GM19035 (cell line): ENCODE results near the gene KCNQ5.
A peak's percentile ranks its signal among the peaks of the same experiment; 100 is the strongest.
"Not testable (repeated sequence)": the region's sequence is repeated elsewhere in the genome, so short reads cannot be mapped to it uniquely, and the experiment has no call there.

ENCODE experiments used
- ATAC-seq: cut with Tn5 transposase; IDR thresholded peaks from one replicate; pipeline ENCODE4 v1.9.1; 2021; ENCODE audit not compliant: unreplicated experiment

KCNQ5 gene

DNA sequence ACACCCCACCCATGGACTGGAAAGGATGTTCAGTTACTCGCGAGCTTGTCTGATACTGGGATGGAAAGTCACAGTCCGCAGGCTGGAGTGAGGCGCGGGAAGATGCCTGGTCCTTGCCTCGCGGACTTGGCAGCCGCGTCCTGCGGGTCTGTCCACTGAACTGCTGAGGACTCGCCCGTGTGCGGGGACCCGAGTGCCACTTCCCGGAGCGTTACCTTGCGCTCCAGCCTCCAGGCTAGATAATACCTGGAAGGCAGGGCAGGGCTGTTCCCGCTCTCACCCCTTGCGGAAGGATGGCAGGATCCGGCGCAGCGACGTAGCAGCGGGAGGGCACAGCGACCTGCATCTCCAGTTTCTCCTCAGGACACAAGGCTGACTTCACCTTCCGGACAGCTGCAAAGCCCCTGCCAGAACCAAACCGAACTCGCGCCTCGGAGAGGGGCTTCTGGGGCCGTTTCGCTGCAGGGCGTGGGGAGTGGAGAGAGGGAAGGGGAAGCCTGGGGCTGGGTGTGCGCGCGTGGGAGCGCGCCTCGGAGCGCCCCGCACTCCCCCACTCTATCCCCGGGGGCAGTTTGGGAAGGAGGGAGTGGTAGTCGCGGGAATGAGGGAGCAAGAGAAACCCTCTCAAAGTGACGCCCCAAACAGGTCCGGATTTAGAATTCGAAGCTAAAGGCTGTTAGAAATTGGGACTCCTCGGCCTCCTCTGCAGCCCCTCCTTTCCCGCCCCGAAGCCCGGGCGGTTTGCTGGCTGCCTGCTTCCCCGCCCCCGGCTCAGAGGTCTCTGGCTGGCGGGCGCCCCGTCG, at the start of gene KCNQ5:
Gene KCNQ5, plus strand, starts transcription at position 774 of the 803 bp plus-strand sequence.
- ATAC-seq: no peak

DNA sequence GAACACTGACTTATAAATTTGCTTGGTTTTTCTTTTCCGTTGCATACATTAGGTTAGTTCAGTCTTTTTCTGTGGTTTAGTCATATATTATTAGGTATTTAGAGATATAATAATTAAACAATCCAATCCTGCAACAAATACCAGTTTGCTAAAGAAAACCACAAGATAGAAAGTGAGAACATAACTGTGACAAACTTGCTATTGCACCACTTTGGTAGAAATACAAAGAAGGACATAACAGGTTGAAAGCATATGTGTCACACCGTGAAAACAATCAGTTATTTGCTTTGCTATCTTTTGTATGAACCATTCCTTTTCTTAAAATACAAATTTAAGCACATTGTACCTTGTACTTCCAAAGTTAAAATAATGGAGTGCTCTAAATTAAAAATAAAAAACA, 42.0 kb upstream of the KCNQ5 start:
- peak; percentile 29 for ATAC-seq

DNA sequence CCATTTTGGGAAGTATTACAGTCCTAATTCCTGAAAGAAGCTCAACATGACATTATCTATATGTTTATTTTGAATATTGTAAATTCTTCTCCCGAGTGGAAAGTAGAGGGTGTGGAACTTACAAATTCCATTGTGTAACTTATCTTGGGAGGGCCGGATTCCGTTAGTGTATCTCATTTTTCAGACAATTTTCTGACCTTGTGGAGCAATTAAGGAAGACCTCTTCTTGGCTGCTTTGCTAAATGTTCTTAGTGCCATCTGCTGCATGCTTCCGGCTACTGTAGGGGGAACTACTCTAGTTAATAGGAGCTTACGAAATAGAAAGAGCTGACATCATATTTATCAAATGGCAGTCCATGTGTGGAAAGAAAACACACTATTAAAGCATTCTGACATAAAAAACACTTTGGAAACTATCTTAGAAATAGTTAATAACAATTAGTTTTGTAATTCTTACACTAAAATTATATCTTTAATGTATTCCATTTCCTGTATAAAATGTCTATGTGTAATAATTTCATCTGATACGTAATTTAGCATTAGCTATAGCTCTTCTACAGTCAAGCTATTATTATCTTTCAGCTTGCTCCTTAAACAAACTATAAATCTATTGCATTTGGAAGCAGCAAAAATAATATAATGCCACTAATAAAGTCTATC, 41.5 kb upstream of the KCNQ5 start:
- peak; percentile 79 for ATAC-seq

DNA sequence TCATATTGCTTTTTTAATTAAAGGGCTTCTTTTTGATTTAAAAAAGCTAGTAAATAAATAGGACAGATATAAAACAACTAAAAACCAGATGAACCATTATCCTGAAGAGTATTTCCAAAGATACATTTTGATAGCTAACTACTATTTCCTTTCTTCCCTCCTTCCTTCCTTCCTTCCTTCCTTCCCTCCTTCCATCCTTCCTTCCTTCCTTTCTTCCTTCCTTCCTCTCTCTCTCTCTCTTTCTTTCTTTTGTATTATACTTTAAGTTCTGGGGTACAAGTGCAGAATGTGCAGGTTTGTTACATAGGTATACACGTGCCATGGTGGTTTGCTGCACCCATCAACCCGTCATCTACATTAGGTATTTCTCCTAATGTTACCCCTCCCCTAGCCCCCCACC, 40.9 kb upstream of the KCNQ5 start:
- not testable (repeated sequence) for ATAC-seq

DNA sequence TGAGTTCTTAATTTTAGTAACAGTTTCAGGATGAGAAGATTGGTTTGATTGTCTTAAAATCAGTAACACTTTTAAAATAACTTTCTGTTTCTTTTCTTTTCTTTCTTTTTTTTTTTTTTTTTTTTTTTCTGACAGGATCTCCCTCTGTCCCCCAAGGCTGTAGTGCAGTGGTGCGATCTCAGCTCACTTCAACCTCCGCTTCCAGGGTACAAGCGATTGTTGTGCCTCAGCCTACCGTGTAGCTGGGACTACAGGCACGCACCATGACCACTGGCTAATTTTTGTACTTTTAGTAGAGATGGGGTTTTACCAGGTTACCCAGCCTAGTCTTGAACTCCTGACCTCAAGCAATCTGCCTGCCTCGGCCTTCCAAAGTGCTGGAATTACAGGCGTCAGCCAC, 33.7 kb upstream of the KCNQ5 start:
- no peak for ATAC-seq

DNA sequence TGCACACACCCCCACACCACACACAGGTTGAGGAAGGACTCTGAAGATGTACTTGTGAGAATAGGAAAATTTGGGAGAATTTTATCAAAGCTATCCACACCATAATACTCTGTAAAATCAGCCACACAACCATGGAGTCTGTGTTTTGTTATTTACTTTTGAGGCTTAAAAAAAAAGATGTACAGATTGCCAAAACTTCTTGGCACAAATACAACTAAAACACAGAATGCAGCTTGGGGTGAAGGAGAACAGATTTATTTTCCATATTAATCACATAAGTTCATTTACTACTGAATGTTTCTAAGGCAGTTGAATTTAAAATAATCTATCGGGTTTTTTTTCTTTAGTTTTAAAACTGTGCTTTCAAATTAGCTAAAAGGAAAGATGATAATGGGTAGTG, 32.8 kb upstream of the KCNQ5 start:
- no peak for ATAC-seq

DNA sequence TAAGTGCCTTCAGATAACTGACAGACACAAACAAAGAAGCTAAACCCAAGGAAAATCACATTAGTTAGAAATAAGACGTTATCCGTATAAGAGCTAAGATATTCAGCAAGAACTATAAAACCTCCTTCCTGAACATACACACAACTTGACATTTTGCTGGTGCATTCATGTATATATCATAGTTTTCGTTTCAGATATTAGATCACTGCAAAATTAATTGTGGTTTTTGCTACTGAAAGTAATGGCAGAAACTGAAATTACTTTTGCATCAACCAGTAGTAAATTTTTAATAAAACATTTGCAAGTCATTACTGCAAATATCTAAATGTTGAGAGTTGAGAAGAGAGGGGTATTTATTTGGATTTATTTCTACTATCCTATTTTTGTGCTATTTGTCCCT, 26.1 kb upstream of the KCNQ5 start:
- no peak for ATAC-seq

DNA sequence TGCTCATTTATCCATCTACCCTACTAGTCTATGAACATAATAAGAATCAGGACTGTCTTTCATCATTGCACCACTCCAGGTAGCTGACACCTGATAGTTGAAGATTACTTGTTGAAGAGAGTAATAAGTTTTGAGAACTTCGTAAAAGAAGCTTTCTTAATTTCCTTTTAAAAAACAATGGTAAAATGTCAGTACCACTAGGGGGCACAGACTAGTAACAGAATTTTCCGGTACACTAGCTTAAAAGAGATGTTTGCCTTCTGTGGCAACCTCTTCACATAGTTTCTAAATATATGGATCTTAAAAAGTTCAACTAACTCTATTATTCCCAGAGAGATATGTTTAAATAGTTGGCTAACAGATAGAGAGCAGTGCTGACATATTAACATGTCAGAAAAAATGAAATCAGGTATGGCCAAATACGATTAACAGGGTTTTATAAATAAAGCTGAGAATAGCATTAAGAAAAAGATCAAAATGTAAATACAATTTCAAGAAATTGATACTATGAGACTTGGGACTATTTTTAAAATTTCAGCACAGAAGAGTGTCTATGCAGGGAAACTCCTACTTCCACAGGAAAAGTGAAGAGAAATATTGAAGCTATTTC, 5.4 kb upstream of the KCNQ5 start:
- no peak for ATAC-seq

DNA sequence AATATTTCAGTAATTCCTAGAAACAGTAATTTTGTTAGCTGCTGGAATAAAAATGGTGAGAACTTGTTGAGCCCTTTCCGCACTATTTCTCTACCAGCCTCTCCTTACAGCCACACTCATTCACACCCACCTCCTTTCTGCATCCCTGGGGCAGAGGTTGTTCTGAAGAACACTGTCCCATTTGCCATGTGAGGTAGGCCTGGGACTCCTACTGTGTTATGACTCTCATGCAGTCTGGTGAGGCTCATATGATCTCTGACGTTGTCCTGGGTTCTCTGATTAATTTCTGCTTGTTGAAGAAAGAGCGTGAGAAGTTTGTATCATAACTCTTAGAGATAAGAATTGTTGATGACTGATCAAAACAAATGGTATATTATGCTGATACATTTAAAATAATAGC, 4.1 kb upstream of the KCNQ5 start:
- ATAC-seq: no peak

DNA sequence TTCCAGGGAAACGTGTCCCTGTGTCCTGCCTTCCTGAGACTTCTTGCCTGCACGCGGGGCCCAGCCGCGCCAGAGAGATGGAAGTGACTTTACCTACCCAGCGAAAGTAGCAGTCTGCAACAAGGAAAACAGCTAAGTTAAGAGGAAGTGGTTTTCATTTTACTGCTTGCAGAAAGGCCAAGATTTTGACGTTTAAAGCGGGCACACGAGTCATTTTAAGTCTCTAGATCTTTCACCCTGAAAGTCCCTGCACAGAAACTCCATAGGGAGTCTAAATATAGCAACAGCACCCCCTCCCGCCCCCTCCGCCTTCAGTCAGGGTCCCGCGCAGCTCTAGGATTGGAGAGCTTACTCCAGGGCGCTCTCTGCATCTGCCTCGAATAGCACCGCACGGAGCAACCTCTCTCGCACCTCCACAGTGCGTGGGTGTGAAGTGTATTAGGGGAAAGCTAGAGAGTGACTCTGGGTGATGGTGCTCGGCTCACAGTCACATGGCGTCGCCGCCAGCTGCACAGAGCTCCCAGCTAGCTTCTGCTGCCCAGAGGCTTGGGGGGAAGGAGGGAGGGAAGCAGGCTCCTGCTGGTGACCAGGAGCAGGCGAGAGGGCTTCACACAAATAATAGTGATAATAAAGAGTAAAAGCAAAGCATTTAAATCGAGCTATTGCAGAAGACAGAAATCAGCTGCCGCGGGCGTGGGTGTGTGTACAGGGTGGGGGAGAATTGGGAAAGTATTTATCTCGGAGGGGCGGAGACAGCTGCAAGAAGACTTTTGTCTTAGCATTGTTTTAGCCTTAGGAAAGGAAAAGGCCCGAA, 1.8 kb upstream of the KCNQ5 start:
- peak; percentile 54 for ATAC-seq

DNA sequence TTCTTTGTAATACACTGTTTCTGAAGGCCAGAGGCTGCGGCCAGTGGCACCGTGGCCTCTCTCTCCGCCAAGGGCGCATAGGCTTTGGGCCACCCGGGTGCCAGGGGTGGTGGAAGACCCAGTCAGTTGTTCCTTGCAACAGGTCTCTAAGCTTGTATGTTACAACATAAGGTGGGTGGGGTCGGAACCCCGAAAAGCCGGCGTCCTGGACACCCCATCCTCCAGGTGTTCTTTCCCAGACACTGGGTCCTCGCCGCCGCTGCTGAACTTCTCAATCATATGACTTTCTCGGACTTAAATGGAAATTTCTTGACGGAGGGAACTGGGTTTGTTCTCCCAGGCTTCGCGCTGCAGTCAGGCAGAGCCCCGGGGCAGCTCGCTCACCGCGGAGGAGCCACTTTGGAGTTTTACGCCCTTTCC, 983 bp upstream of the KCNQ5 start:
- ATAC-seq: no peak

DNA sequence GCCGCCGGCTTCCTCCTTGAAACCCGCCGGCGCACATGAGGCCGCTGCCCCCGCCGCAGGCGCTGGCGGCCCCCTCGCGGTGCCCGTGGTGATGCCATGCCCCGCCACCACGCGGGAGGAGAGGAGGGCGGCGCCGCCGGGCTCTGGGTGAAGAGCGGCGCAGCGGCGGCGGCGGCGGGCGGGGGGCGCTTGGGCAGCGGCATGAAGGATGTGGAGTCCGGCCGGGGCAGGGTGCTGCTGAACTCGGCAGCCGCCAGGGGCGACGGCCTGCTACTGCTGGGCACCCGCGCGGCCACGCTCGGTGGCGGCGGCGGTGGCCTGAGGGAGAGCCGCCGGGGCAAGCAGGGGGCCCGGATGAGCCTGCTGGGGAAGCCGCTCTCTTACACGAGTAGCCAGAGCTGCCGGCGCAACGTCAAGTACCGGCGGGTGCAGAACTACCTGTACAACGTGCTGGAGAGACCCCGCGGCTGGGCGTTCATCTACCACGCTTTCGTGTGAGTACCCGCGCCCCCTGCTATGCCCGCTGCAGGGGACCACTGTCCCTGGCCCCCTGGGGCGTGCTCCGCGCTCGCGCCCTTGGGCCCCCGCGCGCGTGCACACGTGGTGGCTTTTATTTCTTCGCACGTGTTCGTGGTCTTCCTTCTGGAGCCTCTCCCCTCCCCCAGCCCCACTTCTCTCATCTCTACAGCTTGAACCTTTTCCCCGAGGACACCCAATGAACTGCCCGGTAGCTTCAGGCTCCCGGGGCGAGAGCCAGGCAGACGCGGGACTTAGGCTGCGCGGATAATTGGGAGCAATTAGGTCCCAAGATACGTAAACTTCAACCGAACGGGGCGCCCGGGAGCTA, 453 bp downstream of the KCNQ5 start:
- ATAC-seq: peak; percentile 34

DNA sequence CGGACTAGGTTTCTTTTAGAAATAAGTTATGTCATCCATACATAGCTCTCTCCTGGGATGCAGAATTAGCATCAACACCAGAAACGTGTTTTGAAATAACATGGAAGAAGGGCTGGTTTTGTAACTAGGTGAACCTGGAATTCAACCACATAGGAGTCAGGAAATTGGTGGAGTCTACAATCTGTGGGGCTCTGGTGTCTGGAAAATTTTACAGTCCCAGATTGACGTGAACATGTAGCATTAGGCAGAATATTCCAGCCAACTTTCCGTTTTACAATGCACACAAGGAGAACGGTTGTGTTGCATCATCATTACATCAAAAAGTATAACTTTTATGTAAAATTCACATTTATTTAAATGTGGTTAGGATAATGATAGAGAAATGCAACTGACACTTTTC, 1.9 kb downstream of the KCNQ5 start:
- ATAC-seq: no peak

DNA sequence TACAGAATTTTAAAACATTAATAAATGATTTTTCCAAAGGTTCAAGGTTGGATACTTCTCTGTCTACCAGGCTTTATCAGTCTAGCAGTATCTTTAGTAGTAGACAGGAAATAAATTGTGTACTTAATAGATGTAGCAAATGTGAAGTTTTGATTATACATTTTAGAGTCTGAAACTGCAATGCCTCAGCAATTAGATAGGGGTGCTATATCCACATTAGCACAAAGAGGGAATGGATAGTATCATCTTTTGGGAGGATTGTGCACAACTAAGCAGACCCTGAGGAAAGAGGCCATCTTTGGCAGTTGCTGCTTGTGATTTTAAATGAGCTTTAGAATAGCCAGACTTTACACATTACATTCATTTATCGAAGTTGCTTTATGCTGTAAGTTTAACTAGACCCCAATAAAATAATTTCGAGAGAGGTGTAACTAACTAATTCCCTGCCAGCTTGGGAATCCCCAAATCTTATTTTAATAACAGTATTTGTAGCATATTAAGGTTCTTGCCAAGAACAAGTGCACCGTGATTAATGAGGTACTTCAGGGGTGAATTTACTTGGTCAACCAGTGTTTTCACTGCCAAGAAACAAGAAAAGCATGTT, 2.8 kb downstream of the KCNQ5 start:
- ATAC-seq: no peak

DNA sequence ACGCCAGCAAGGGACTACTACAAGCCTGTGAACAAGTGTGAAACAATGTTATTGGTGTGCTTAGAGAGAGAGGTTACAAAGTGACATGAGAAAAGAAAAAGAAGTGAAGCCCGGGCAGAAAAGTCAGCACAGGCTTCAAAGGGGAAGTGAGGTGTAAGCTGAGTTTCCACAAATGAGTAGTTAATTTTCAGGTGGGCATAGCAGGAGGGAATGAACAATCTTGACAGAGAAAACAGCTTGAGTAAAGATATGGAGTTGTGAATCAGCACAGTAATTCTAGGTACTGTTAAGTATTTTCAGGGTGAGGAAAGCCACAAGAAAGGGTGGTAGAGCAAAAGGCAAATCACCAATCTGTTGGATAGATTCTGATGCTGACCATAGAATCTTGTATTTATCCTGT, 4.3 kb downstream of the KCNQ5 start:
- peak; percentile 34 for ATAC-seq

DNA sequence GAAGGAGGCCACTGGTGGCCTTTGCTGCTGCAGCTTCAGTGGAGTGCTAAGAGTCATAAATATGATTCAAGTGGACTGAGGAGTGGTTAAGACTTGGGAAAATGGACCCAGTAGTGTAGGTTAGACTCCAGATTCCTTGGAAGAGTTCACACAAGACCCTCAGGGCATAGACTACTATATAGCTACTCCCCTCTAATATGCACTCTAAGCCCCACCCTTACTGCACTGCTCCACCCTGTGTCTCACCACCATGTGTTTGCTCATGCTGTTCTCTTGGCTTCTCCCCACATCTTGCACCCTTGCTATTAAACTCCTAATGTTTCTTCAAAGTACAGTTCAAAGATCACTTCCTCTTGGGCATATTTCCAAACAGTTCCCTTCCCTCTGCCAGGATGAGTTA, 5.7 kb downstream of the KCNQ5 start:
- ATAC-seq: no peak

DNA sequence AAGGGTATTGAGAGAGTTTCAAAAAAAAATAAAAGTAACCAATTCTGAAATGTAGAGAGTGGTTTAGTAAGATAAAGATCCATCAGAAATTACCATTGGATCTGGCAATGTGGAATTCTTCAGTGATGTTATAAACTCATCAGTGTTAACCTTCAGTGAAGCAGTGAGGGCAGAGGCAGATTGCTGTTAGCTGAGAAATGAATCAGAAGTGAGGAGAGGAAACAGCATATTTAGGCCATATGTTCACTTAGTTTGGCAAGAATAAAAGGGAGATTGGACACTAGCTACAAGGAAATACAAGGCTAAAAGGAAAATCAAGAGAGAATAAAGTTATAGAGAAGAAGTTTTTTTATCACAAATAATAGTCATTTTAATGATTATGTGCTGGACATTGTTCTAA, 9.6 kb downstream of the KCNQ5 start:
- ATAC-seq: no peak

DNA sequence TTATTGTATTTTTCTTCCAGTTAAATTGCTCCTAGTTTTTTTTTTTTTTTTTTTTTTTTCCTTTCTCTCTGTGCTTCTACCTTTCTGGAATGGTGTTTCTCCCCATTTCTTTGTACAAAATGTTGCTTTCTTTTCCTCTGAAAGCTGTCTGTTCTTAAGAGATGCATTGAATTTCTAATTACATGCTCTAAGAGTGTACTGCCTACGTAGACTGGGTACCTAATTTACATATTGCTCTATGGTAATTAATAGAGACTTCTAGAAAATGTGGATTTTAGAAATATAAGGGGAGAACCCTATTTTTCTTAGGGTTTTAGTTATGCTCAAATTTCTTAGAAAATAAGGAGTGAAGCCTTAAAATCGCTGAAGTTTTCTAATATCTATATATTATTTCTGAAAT, 13.8 kb downstream of the KCNQ5 start:
- ATAC-seq: no peak

DNA sequence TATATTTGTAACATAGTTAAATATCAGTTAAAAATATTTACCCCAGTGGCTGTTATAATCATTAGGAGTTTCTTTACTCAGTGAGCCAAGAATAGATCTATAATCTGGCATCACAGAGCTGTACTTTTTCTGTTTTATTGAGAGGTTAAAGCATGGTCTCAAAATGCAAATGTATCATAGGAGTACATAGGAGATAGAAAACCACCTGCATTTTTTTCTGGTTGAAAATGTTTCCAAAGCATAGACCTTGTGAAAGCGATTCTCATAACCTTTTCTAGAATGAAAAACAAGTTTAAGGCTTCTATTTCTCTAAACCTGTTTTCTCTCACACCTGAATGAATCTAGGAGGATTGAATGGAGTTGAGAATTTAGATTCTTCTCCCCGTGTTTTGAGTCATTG, 14.4 kb downstream of the KCNQ5 start:
- ATAC-seq: peak; percentile 95

DNA sequence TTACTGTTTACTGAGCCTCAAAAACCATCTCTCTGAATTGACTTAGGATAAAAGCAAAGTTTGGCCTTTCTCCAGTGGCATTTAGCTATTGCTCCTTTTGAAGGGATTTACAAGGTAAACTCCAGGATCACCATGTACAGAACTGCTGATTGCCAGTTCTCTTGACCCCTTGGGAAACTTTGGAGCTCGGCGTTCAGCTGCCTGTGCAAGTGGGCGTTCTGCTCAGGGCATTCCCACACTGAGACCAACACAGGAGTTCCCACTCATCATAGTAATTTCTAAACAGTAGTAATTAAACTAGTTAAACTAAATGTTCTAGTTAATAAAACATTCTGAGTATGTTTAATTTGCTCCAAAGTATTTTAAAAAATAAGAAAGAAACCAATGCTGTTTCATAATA, 14.9 kb downstream of the KCNQ5 start:
- ATAC-seq: no peak
